HG03060 (cell line): Measurements from ENCODE around the gene TBATA.

Experiments
- ATAC-seq: cut with Tn5 transposase; IDR thresholded peaks from one replicate; pipeline ENCODE4 v1.9.1; 2021; ENCODE audit warnings: low read depth, moderate number of reproducible peaks; ENCODE audit not compliant: unreplicated experiment

TBATA gene

DNA sequence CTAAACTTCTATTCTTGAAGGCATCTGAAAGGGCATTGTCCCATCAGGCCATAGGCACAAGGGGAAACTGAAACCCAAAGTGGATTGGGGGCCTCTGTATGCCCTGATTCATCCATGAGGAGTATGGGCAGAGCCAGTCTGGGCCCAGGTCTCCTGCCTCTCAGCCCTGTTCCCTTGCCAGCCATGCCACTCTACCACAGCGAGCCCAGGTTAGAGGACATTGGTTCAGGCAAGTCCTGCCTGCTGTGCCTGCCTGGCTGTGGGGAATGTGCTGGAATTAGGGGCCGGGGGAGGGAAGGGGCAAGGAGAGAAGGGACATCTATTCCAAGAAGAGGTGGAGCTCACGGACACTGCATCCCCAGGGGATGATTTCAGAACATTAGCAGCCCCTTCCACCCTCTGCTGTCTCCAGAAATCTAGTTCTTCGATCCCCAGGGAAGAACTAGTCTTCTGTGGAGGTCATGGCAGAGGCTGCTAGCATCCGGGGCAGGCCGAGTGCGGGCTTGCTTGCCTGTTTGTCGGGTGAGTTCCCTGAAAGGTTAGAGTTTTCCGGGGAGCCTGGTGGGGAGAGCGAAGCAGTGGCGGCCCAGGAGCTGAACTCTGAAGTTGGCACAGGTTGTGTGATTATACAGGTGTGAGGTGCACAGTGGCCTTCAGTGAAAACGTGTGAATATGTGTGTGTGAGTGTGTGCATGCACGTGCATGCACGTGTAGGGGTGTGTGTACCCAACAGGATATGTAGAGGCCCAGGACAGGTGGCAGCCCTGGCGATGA, 37.8 kb downstream of the TBATA start:
- ATAC-seq = no peak

DNA sequence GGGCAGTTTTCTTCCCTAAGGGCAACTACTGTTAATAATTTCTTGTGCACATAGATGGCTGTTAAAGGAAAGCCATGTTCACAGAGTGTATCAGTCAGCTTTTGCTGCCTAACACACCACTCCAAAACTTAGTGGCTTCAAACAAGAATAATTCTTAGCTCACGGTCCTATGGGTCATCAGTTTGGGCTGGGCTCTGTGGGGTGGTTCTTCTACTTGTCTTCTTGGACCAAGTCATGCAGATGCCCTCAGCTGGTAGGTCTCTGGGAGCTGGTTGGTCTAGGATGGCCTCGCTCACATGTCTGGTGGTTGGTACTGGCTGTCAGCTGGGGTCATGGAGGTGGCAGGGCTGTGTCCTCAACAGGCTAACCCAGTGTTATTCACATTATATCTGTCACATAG, 39.6 kb downstream of the TBATA start:
- ATAC-seq = no peak

DNA sequence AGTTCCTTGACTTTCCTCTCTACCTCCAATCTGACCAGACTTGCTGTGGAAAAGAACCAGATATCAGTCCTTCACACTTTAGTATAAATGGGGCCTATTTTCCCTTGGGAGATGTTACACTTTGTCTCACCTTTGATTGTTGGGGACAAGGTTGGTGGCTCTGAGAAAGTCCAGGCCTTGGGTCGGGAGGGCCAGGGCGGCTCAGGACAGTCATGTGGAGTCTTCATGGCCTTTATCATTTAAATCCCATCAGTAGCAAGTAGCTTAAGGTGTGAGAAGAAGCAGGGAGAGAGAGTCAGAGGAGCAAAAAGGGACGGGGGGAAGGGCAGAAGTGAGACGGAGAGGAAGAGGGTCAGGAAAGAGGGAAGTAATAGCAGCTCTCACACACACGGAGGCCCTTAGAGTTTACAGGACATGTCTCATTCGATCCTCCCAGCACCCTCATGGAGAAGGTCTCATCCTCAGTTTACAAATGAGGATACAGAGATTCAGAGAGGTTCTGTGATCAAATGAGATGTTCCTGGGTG, 40.5 kb downstream of the TBATA start:
- no peak for ATAC-seq

DNA sequence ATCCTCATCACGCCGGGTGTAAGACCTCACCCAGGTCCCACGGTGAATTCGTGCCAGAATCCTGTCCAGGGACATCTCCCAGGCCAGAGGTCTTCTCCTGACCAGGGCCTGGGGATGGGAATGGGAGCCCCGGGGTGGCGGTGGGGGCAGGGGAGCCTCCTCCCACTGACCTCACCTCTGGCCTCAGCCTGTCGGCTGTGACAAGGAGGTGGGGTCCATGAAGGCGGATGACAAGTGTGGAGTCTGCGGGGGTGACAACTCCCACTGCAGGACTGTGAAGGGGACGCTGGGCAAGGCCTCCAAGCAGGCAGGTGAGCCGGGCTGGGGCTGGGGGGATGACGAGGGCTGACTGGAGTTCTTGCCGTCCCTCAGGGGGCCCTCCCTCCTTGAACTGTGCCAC, 41.3 kb downstream of the TBATA start:
- no peak for ATAC-seq

DNA sequence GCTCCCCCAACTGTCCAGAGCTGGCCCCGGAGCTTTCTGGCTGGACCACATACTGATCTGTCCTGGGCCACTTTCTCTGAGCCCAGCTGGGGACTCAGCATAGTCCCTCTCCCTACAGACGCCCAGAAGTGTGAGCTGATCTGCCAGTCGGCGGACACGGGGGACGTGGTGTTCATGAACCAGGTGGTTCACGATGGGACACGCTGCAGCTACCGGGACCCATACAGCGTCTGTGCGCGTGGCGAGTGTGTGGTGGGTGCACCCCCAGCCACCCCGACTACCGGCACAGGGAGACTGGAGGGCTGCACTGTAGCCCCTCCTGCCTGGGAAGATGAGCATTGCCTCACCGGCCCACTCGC, 41.8 kb downstream of the TBATA start:
- no peak for ATAC-seq

DNA sequence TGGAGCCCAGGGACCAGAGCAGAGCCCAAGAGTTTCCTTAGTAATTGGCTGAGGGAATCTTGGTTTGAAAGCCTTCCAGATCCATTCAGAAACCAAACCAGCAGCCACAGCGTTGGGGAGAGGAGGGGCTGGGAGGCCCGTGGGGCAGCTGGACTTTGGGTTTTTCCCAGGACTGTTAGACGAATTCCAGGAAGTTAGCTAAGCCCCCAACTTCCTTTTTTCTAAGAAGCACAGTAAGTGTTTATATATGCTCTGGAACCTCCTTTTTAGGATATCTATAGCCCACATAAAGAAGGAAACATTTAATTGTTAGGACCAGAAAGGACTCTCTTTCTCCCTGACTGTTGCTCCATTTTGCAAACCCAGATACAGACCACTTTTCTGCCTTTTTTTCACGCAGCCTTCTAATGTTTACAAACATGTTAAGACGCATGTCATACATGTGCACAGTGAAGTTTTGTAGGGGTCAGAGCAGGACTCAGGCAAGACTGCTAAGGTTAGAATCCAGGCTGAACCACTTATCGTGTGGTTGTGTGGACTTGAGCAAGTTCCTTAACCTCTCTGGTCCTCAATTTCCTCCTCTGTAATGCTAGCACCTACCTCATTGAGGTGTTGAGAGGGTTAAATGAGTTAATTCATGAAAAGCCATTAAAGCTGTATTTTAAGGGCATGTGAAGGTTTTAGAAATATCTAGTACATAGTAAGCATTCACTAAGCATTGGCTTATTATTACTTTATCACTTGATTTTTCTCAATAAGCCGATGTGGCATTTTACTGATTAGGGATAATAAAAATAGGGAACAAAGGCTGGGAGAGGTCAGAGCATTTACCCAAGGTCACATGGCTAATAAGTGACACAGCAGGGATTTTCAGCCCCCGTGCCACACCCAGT, 42.4 kb downstream of the TBATA start:
- ATAC-seq = no peak

DNA sequence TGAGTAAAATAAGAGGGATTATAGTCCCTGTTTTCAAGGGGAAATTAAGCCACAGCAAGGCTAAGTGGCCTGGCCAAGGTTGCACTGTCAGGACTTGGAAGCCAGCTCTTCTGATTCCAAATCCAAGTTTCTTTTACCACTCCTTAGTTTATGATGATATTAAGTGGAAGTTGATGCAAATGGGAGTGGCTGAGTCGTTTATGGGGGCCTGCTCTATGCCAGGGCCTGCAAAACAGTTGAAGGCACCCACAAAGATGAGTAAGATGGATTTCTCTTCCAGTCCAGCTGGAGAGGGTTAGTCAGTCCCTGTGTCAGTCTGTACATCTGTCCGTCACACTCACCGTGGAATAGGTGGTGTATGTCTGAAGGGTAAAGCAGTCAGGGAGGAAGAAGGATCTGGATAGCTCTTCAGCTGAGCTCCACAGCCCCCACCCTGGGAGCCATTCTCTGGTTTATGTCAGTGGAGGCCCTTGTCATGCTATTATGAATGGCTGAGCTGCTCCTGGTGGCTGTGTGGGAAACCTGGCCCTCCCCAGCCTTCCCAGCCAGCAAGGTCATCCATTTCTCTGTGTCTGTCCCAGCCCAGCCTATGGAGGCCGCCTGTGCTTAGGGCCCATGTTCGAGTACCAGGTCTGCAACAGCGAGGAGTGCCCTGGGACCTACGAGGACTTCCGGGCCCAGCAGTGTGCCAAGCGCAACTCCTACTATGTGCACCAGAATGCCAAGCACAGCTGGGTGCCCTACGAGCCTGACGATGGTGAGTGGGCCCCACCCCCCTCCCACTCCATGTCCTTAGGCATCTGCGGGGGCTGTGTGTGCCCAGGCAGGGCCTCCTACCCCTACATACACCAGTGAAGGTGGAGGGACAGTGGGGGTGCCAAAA, 44.5 kb downstream of the TBATA start:
- no peak for ATAC-seq

DNA sequence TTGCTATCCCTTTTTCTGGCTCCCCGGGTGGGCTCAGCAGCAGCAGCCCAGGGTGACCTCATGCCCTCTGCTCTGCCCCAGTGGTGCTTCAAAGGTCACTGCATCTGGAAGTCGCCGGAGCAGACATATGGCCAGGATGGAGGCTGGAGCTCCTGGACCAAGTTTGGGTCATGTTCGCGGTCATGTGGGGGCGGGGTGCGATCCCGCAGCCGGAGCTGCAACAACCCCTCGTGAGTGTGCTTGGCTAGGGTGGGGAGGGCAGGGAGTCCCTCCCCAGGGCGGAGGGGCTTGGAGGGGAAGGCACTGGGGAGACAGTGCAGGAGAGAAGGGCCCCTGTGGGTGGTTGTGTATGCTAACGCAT, 46.4 kb downstream of the TBATA start:
- ATAC-seq = no peak

DNA sequence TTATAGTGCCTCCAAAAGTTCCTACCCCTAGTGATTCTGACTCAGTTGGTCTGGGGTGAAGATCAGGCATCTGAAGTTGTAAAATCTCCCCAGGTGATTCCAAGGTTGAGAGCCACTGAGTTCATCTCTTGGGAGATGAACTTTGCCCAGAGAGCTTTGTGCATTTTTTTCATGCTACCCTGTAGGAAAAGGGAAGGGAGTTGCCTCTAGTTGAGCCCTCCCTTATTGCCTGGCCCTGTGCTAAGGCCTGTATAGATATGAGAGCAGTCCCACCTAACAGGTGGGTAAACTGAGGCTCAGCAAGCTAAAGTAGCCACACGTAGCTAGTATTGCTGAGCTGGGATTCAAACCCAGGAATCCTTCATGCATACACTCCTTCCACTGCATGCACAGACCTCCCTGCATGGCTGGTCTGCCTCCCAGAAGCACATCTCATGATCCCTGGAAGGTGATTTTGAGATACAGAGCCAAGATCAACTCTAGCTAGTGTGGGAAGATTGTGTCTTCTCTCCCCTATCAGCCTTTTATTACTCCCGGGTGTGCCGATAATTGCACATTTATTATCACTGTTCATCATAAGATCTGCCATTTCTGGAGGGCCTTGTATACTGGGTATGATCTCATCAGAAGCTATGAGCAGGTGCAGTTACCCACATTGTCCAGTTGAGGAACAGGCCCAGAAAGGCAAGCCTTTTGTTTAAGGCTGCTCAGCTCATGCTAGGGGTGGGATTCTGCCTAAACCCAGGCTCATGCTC, 47.0 kb downstream of the TBATA start:
- no peak for ATAC-seq

DNA sequence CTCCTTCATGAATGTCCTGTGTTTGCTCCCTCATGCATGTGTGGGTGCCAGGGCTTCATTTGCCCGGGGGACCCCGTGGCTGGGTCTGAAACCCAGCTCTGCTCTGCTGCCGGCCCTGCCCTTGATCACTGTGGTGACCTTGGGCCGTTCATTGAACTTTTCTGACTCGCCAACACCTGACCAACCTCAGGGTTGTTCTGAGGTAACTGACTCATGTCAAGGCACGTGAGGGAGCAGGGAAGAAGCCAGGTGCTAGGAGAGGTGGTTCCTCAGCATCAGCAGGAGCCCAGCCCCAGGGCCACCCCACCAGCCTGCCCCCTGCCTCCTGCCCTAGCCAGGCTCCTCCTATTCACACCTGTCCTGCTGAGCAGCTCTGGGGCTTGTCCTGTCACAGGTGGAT, 47.9 kb downstream of the TBATA start:
- ATAC-seq = no peak

DNA sequence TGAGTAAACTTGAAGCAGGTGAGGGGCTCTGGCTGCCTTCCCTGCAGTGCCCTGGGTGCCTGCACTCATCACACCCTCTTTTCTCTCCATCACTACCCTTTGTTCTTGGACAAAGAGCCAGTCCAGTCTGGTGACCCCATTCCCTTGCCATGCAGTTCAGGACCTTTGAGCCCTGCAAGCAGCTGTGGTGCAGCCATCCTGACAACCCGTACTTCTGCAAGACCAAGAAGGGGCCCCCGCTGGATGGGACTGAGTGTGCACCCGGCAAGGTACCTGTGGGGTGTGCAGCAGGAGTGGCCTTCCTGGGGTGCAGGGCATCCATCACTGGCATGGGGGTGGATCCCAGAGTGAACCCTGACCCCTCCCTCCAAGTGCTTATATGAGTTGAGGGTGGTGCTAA, 48.7 kb downstream of the TBATA start:
- ATAC-seq = no peak

DNA sequence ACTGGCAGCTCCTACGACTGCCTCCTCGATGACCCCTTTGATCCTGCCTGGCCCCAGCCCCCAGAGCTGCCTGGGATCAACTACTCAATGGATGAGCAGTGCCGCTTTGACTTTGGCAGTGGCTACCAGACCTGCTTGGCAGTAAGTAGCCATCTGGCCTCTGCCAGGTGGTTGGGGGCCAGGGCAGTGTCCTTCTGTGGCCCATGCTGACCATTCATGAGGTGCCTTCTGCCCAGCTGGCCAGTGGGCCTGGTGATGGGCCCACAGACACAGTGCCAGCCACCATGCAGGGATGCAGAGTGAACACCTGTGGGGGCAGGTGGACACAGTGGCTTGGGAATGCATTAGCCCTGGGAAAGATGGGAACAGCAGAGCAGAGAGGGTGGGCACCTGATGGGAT, 50.0 kb downstream of the TBATA start:
- no peak for ATAC-seq

DNA sequence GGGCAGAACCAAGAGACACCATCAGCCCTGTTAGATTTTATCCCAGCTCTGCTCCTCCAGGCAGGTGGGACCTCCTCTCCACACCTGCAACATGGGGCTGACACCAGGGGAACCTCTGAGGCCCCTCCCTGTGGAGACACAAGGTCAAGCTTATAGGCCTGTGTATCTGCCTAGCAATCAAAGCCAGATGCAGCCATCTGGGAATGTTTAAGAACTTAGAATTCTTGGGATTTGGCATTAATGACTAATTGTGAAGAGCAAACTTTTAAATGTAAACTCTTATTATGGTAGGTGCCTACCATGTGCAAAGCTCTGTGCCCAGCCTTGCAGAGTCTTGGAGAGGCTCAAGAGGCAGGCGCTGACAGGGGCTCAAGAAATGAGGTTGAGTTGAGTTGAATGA, 52.1 kb downstream of the TBATA start:
- ATAC-seq = no peak

DNA sequence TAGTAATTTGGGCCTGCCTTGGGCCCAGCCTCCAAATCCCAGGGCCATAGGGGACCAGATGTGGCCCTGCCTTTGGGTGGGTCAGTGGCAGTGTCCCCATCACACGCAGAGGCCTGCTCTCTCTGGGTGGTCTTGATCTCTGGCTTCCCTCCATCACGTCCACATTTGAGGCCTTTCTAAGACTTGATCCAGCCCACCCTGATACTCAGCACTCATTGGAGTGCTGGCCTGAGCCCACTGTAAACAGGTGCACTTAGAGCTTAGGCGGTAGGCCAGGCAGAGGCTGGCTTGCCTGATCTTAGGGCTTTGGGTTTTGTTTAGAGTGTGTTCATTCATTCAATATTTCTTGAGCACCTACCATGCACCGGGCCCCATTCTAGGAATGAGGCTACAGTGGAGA, 52.6 kb downstream of the TBATA start:
- ATAC-seq = no peak

DNA sequence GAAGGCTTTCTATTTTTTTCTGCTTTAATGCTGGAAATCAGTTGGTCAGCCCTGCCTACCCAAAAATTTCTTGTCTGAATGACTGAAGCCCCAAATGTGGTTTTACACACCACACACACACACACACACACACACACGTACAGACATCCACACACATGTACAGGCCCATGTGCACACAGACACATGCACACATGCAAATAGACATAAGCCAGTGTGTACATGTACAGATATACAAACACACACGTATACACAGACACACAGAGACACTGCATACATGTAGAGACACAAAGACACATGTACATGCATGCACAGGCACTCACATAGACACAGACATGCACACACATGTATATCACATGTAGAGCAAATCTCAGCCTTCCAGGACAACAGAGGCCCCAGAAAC, 54.2 kb downstream of the TBATA start:
- ATAC-seq = no peak

DNA sequence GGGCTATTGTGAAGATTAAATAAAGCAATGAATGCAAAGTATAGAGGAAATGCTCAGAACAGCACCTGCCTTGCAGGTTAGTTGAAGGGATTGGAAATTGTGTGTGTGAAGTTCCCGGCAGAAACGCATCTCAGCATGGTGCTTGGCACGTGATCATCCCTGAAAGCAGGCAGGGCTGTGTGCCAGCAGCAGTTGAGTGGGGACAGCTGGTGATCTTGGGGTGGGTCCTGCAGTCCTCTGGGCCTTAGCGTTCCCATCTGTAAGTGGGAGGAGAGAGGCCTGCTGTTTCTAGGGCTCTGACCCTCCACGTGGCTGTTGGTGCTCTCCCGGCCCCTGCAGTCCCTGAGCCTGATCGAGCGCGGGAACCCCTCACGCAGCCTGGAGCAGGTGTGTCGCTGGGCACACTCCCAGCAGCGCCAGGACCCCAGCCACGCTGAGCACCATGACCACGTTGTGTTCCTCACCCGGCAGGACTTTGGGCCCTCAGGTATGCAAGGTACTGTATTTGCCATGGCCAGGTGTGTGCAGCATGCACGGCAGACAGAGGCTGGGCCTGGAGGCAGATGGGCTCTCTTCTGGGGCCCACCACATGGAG, 55.3 kb downstream of the TBATA start:
- no peak for ATAC-seq

DNA sequence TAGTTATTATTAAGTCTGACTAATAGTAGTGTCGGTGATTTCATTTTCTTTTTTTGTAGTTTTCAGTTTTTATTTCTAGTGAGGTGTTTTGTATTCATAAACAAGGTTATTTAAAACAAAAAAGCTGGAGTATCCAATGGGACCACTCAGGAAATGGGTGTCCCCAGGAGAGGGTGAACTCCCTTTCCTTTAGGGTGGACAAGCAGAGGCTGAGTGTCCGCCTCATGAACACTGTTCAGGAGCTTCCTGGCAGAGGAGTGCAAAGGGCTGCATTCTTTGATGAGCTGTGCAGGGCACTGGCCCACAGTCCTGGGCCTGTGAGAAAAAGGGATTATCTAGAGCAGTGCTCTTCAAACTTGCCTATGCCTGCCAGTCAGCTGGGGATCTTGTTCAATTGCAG, 56.8 kb downstream of the TBATA start:
- ATAC-seq = no peak

DNA sequence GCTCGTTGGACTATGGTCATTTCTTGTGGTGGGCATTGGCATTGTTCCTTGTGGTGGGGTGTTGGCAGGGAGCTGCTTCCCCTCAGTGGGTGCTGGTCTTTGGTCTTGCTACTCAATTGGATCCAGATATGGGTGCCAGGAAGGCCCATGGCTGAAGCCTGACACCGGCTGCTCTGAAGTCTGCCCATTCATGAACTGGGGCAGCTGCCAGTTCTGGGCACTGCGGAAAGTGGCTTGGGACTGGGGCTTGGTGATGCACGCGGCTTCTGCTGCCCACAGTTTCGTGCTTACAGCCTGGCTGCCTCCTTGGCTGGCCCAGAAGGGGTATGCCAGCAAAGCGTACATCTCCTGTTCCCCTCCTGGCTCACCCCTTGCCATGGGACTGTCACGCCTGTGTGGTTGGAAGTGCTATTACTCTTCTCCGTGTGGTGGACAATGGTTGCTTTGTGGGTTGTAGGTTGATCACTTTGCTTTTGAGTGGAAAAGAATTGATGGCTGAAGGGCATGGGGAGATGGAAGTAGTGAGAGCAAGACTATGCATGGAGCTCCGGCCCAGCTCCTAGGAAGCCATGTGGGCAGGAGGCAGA, 58.2 kb downstream of the TBATA start:
- no peak for ATAC-seq

DNA sequence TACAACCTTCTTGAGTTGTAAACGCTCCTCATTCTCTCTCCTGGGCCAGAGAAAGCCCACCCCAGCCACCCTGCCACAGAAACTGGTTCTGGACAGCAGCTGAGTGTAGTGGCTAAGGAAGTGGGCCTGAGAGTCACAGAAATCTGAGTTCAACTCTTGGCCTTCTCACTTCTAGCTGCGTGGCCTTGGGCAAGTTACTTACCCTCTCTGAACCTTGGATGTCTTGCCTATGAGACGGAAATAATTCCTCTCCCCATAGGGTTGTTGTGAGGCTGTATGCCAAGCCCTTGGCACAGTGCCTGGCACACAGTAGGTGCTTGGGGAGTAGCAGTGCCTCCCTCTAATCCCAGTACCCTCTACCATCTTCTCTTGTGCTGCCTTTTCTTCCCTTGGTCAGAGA, 61.4 kb downstream of the TBATA start:
- no peak for ATAC-seq
